PC-9 (cell line): Measurements from ENCODE around the gene RHOBTB3. TPM values are rescaled to one million over a fixed set of nuclear protein-coding genes. Genes with fewer than 3 reads are reported as not detected.

Experiments
- BruUV-seq: library from RNA; stranded (reverse); fragments of 400-500 nt; replicated peaks from 2 replicates; lab custom pipeline; 2021; lab: Mats Ljungman, UMichigan
- CTCF ChIA-PET: fragments of 300-600 bp; sonication (Branson Sonifier 250); formaldehyde crosslinking; loops from one replicate; lab custom pipeline; 2022; ENCODE audit warnings: antibody characterized with exemption; lab: Charles Lee
- POLR2A ChIA-PET: fragments of 300-600 bp; sonication (Branson Sonifier 250); formaldehyde crosslinking; loops from one replicate; lab custom pipeline; 2022; ENCODE audit warnings: antibody characterized with exemption; ENCODE audit not compliant: unreplicated experiment; lab: Charles Lee
- DNase-seq, 2 experiments: peaks; one replicate each; pipeline versions ENCODE4 v3.0.0 to v3.0.0-alpha.2; 2015 to 2022; ENCODE audit warnings: mixed read lengths in 1 of 2
- H2AFZ ChIP-seq: fragments of 200-600 bp; sonication (generic); 2 replicates; pipeline ENCODE4 v1.8.1; 2017; ENCODE audit warnings: antibody characterized with exemption
- H3F3A ChIP-seq: fragments of 200-600 bp; sonication (generic); 2 replicates; pipeline ENCODE4 v1.8.1; 2017; ENCODE audit warnings: antibody characterized with exemption, mild to moderate bottlenecking, low read depth; ENCODE audit not compliant: insufficient read depth
- H3K27ac ChIP-seq: fragments of 200-600 bp; sonication (generic); 2 replicates; pipeline ENCODE4 v1.6.1; 2016; ENCODE audit warnings: mixed run types
- H3K27me3 ChIP-seq: fragments of 200-600 bp; sonication (generic); 2 replicates; pipeline ENCODE4 v1.6.1; 2016; ENCODE audit warnings: low read depth, mixed run types; ENCODE audit not compliant: insufficient read depth
- H3K36me3 ChIP-seq: fragments of 200-600 bp; sonication (generic); 2 replicates; pipeline ENCODE4 v1.6.1; 2016; ENCODE audit warnings: low read depth, mixed run types
- H3K4me1 ChIP-seq: fragments of 200-600 bp; sonication (generic); replicated peaks from 2 replicates; pipeline ENCODE4 v1.6.1; 2016; ENCODE audit warnings: mixed run types; ENCODE audit not compliant: insufficient read depth
- H3K4me2 ChIP-seq: fragments of 200-600 bp; sonication (generic); 2 replicates; pipeline ENCODE4 v1.6.1; 2017; ENCODE audit warnings: mixed run types
- H3K4me3 ChIP-seq: fragments of 200-600 bp; sonication (generic); 2 replicates; pipeline ENCODE4 v1.6.1; 2016; ENCODE audit warnings: mixed run types
- H3K79me2 ChIP-seq: fragments of 200-600 bp; sonication (generic); 2 replicates; pipeline ENCODE4 v1.6.1; 2017; ENCODE audit warnings: low read depth, mixed run types
- H3K9me2 ChIP-seq: fragments of 200-600 bp; sonication (generic); 2 replicates; pipeline ENCODE4 v1.8.1; 2017; ENCODE audit warnings: mild to moderate bottlenecking; ENCODE audit not compliant: insufficient read depth
- H3K9me3 ChIP-seq: fragments of 200-600 bp; sonication (generic); 2 replicates; pipeline ENCODE4 v1.8.1; 2016; ENCODE audit warnings: low read depth; ENCODE audit not compliant: insufficient read depth
- H4K20me1 ChIP-seq: fragments of 200-600 bp; sonication (generic); 2 replicates; pipeline ENCODE4 v1.8.1; 2017; ENCODE audit not compliant: insufficient read depth
- CTCF ChIP-seq: fragments of 200-600 bp; sonication (generic); conservative IDR thresholded peaks from 2 replicates; pipeline ENCODE4 v1.6.1; 2017; ENCODE audit warnings: mixed run types, antibody characterized with exemption, mild to moderate bottlenecking, moderate library complexity
- EZH2 ChIP-seq: fragments of 200-600 bp; sonication (generic); IDR thresholded peaks from 2 replicates; pipeline ENCODE4 v1.8.0; 2017; ENCODE audit warnings: antibody characterized with exemption, low read depth
- intact Hi-C: fragments of 100-400 bp; cut with micrococcal nuclease; formaldehyde crosslinking; loops from one replicate; pipeline ENCODE4 v1.10.0; 2022; ENCODE audit not compliant: unreplicated experiment
- total RNA-seq: library from RNA; stranded (reverse); gene quantifications from 2 replicates; pipeline ENCODE4 v1.2.3, GENCODE V29; 2021

Gene RHOBTB3
- total RNA-seq, 1 experiment from 2014 or later = 87.6 TPM

- Histone ChIP-seq H3K9me2 (no peaks in the 10 kb centered on the region), H3K27me3 (no peaks in the 10 kb centered on the region), H3K36me3 (no peaks in the 10 kb centered on the region), H3K27ac (no peak overlapping the region), H3K4me3 (no peak overlapping the region), H3K4me2 (no peak overlapping the region), H3F3A (peaks cover 15% of the 10 kb centered on the region; the same call in 1 of the 2 replicates), H3K79me2 (no peaks in the 10 kb centered on the region), H4K20me1 (no peaks in the 10 kb centered on the region), H2AFZ (no peak overlapping the region), H3K4me1 (peaks cover 54% of the 10 kb centered on the region), H3K9me3 (no peaks in the 10 kb centered on the region; the same call in 1 of the 2 replicates)
- CTCF ChIA-PET = no interaction called here
- intact Hi-C loops = loop anchor here (5.0 kb wide), 1 partner anchor 125 kb away; no protein-coding TSS in a partner anchor
- TF ChIP-seq EZH2 (no peak), CTCF (no peak)
- POLR2A ChIA-PET = no interaction called here
- no peak for DNase-seq
- no TSS peak for BruUV-seq
These were observed 106.4 kb downstream of the RHOBTB3 start for GRCh38 chr5:95837492-95837891.

- Histone ChIP-seq H3K27me3 (no peaks in the 10 kb centered on the region), H3K4me1 (peaks cover 54% of the 10 kb centered on the region), H3K4me3 (no peak overlapping the region), H3K9me3 (no peaks in the 10 kb centered on the region; the same call in 1 of the 2 replicates), H3K27ac (no peak overlapping the region), H3K4me2 (no peak overlapping the region), H3K36me3 (no peaks in the 10 kb centered on the region), H4K20me1 (no peaks in the 10 kb centered on the region), H3K79me2 (no peaks in the 10 kb centered on the region), H3F3A (peaks cover 15% of the 10 kb centered on the region; the same call in 1 of the 2 replicates), H3K9me2 (no peaks in the 10 kb centered on the region), H2AFZ (no peak overlapping the region)
- POLR2A ChIA-PET = no interaction called here
- no TSS peak for BruUV-seq
- CTCF ChIA-PET = no interaction called here
- intact Hi-C loops = loop anchor here (5.0 kb wide), 1 partner anchor 126 kb away; no protein-coding TSS in a partner anchor
- no peak for TF ChIP-seq EZH2
- no peak for TF ChIP-seq CTCF
- DNase-seq = no peak
These were observed 106.9 kb downstream of the RHOBTB3 start for GRCh38 chr5:95838001-95838520.

- Histone ChIP-seq H3F3A (peaks cover 15% of the 10 kb centered on the region; the same call in 1 of the 2 replicates), H3K4me1 (peaks cover 54% of the 10 kb centered on the region), H3K36me3 (no peaks in the 10 kb centered on the region), H3K9me3 (no peaks in the 10 kb centered on the region; the same call in 1 of the 2 replicates), H2AFZ (no peak overlapping the region), H3K9me2 (no peaks in the 10 kb centered on the region), H4K20me1 (no peaks in the 10 kb centered on the region), H3K4me3 (no peak overlapping the region), H3K79me2 (no peaks in the 10 kb centered on the region), H3K4me2 (no peak overlapping the region), H3K27ac (no peak overlapping the region), H3K27me3 (no peaks in the 10 kb centered on the region)
- BruUV-seq = no TSS peak
- POLR2A ChIA-PET = no interaction called here
- intact Hi-C loops = loop anchor here (5.0 kb wide), 1 partner anchor 126 kb away; no protein-coding TSS in a partner anchor
- CTCF ChIA-PET = no interaction called here
- DNase-seq = no peak
- TF ChIP-seq CTCF (no peak), EZH2 (no peak)
These were observed 107.4 kb downstream of the RHOBTB3 start for GRCh38 chr5:95838556-95838955.
